DMS153 (cell line): ENCODE data around the gene TTR.

ENCODE experiments used
- DNase-seq: peaks from one replicate; lab custom pipeline; 2025; lab: John Stamatoyannopoulos, UW

TTR gene

DNA sequence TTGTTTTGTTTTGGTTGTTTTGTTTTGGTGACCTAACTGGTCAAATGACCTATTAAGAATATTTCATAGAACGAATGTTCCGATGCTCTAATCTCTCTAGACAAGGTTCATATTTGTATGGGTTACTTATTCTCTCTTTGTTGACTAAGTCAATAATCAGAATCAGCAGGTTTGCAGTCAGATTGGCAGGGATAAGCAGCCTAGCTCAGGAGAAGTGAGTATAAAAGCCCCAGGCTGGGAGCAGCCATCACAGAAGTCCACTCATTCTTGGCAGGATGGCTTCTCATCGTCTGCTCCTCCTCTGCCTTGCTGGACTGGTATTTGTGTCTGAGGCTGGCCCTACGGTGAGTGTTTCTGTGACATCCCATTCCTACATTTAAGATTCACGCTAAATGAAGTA lies at the start of gene TTR:
TTR (plus strand) TSS at position 250 of the 400 bp plus-strand sequence; CDS start at position 276, 26 bp downstream.
- DNase-seq, result no peak

DNA sequence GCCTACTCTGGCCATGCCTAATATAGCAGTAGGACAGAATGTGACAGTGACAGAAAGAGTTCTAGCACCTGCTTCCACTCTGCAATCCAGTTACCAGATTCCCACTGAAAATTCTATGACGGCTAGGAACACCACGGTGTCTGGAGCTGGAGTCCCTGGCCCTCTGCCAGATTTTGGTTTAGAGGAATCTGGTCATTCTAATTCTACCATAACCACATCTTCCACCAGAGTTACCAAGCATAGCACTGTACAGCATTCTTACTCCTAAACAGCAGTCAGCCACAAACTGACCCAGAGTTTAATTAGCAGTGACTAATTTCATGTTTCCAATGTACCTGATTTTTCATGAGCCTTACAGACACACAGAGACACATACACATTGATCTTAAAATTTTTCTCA lies 45.2 kb upstream of the TTR start:
- no peak for DNase-seq

DNA sequence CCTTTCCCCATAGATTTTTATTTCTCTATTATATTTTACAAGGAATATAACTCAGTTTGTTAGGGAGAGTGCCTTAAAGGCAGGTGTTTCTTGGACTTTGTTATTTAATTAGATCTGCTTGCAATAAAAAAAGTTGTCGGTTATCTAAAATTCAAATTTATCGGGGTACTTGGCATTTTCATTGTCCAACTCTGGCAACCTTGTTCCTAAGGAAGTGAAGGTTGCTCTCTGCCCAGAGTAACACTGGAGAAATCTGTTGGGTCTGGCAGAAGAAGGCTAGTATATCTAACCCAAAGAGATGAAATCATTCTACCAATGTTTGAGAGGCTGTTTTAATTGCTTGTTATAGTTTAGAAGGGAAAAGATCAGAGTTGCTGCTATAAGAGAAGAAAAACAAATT lies 42.8 kb upstream of the TTR start:
- no peak for DNase-seq

DNA sequence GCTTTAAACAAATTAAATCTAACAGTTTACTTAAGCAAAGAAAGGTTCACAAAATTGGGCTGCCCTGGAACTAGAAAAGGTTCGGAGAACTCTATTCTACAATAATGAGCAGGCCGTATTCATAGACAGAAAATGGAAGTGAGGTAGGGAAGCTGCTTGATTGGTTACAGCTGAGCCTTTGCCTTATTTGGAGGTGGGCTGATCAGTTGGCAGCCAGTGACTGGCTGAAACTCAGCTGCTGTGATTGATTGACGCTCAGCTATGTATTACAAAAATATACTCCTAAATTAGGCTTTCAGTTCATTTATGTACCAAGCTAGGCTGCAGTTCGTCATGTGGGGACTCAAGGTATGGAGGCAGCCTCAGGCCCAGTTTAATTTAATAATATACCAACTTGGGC lies 42.3 kb upstream of the TTR start:
- DNase-seq, result no peak

DNA sequence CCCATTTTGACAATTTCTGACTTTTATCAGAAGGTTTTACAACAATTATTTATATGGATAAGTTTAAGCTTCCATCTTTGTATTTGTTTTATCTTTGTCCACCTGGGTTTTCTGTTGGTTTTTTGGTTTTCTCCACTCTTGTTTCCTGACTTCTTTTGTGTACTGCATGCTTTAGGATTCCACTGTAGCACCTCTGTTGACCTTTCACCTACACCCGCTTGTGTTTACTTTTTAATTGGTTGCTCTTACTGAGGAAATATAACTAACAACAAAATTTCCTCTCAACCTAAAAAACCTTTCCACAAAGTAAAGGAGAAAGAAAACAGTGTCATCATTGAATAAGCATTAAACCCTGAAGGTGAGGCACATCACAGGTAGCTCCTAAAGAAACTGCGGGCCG lies 39.8 kb upstream of the TTR start:
- DNase-seq, result no peak

DNA sequence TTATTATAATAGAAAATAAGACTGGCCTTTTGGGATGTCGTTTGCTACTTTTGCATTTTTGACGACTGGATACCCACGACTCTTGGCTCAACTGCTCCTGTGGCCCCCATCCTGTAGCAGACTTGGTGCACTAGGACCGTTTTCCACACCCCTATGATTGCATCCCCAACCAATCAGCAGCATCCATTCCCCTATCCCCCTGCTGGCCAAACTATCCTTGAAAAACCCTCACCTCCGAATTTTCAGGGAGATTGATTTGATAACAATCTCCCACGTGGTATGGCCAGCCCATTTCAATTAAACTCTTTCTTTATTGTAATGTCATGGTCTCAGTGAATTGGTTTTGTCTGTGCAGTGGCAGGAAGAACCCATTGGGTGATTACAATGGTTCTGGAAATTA lies 37.9 kb upstream of the TTR start:
- DNase-seq, result no peak

DNA sequence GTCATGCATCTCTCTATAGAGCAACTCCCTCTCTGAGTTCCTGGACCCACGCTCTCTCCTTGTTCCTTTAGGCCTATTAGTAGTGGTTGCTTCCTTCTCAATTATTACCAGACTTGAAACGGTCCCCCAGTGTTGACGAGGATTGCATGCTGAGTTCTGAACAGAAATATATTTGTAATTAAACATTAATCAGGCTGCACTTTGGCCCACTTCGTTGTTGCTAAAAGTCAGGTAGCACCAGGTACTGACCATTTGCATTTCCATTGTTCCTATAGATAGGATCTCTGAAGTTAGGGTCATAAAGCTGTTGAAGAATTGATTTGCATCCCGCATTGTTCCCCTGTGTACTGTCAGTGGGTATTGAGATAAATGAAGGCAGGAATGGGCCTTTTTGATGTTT lies 36.9 kb upstream of the TTR start:
- DNase-seq, result no peak

DNA sequence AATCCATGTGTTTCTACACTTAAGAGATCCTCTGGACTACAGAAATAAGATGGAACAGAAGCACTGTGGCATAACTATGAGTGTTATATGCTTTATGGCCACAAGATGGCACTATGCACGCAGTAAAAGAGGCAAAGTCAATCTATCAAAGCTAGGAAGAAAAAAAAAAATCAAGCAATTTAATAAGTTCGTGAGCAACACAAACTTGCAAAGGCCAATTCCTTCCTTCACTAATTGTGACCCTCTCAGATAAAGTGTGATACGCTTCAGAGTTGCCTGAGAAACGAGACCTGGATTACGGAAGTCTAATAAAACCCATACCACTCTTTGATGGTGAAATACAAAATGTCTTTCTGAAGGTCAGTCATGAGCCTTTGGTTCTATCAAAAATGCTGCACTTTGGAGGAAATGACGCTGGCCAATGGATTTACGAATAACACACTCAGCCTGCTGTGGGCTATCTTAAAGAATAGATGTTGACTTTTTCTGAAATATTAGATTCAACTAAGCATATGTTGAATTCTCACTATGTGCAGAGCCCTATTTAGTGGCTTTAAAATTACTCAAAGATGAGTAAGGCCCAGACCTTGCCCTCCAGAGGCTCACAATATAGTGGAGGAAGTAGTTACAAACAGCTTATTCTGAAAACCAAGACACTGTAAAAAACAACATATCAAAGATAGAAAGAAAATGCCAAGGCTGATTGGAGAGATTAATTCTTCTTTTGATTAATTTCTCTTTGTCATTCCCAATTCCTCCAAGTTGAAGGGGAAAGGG lies 35.5 kb upstream of the TTR start:
- peak; percentile 38 for DNase-seq

DNA sequence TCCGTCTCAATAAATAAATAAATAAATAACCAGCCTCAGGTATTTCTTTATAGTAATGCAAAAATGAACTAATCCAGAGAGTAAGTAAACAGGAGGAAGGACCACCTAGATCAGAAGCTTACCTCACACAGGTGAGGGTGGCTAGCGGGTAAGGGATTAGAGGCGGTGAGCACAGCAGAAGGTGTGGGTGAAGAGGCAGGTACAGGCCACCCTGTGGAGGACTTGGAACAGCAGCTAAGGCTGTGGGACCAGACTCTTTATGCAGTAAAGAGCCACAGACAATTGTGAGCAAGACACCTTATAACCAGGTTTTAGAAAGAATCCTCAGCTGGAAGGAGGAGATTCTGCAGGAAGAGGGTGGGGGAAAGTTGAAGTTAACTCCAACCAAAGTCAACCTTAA lies 34.2 kb upstream of the TTR start:
- no peak for DNase-seq

DNA sequence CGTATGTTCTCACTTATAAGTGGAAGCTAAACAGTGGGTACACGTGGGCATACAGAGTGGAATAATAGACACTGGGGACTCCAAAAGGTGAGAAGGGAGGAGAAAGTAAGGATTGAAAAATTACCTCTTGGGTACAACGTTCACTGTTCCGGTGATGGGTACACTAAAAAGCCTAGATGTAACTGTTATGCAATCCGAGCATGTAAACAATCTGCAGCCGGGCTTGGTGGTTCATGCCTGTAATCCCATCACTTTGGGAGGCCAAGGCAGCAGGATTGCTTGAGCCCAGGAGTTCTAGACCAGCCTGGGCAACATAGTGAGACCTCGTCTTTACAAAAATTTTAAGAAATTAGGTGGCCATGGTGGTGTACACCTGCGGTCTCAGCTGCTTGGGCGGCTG lies 33.1 kb upstream of the TTR start:
- DNase-seq, result no peak

DNA sequence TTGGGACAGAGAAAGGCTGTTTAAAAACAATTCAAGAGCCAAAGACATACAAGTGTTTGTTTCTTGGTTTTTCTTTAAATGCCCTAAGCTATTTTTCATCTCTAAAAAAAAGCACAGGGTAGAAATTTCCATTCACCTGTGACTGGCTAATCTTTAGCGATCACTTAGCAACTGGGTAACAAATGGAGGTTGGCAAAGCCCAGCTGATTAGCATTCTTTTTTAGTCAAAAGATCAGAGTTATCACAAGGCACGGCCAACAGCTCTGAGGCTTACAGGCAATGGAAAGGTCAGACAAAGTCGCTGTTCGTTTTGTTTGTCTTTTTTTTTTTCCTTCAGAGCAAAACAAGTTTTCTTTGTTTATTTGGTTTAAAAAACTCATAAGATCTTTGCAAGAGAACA lies 29.0 kb upstream of the TTR start:
- DNase-seq, result no peak

DNA sequence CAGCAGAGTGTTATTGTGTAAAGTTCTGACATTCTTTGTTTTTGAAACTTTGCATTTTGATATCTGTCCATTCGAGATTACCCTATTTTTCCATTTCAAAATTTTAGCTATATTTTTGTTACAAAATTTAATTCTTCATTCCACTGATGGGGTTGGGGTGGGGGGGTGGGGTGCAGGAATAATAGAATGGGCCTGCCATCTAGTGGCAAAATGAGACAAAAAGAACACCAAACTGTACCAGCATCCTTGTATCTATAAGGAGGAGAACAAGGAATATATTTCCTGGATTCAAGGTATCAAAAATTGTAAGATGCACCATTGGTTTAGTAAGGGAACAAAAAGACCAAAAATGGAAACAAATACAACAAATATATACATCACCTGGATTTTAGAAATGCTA lies 27.9 kb upstream of the TTR start:
- DNase-seq, result no peak

DNA sequence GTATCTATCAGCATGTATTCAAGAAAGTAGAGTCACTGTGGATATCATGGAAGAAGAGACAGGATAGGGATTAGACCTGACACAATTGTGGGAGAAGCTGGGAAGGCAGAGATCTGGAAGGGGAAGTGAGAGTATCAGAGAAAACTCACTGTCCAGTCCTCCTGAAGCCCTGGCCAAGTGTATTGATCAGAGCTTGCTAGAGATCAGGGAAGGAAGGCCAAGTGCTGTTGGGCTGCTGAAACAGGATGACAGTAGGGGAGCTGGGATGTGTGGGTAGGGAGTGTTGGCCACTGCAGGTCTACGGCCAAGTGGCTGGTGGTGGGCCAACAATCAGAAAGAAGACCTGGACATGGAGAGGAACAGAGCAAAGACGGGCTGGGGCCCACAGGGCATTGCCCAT lies 26.3 kb upstream of the TTR start:
- DNase-seq, result no peak

DNA sequence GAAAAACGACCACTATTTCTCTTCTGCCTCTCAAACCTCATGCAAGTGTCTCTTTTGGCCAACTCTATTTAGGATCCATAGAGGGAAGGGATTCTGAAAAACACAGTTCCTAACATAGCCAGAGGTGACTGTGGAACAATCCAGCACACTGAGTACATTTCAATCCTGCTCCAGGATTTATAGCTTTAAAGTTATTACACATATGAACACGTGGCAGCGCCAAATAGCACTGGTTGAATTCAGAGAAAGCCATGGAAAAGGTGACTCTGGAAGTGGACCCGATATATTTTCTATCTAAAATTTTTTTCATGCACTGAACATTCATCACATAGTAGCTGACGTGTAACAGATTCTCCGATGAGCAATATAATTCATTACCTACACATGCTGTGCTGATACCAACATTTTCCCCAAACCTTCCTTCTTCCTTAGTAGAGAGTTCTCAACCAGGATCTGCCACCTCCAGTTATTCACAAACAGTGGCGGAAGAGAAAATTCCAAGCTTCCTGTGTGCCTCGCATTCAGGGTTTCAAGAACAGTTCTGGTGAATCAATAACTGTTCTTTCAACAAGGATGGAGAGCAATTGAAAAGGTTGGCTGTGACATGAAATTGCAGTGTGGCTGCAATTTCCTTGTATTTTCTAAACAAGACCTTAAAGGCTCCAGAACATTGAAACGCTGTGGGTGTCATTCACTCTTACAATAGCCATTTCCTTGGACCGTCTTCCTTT lies 25.7 kb upstream of the TTR start:
- no peak for DNase-seq

DNA sequence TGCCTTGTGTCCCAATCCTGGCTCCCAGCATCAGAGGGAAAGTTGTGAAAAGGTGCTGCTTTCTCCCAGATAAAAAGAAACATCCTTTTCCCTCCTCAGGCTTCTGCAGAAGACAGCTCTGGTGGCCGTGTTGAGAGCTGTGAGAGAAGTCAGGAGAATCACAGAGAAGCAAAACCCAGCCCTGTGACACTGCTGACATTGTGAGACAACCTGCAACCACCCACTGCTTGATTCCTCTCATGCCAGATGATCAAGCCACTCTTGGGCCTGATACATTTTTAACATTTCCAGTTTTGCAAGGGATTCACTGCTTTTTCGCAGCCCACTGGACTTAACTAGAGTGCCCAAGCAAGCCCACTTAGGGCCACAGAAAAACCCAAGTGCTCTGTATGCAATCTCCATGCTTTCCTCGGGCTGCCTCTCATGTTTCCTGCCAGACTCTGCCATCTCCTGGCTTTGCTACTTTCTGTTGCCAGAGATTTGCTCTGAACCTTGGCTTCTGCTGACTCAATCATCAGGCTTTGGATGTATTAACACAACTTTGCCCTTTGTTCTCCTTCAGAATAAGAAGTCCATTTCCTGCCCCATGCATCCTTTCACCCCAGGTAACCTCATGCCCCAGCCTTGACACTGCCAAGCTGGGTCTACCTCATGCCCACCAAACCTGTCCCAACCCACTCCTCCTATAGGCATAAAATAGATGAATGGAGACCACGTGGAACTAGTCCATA lies 24.9 kb upstream of the TTR start:
- DNase-seq, result no peak

DNA sequence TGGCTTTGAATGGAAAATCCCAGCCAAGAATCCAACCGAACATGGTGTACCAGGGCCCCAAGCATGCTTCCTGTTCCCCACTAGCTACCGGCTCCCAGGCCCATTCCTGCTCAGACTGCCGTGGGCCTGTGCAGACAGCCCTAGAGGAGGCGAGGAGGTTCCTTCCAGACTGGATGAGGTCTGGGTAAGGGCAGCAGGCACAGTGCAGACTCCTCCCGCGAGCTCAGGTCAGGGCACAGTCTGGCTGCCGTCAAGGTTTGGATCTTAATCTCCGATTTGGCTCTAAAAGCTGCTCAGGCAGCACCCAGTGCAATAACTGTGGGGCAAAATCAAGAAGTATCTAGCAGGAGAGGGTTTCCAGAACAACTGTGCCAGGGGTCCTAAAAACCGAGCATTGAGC lies 19.3 kb upstream of the TTR start:
- no peak for DNase-seq

DNA sequence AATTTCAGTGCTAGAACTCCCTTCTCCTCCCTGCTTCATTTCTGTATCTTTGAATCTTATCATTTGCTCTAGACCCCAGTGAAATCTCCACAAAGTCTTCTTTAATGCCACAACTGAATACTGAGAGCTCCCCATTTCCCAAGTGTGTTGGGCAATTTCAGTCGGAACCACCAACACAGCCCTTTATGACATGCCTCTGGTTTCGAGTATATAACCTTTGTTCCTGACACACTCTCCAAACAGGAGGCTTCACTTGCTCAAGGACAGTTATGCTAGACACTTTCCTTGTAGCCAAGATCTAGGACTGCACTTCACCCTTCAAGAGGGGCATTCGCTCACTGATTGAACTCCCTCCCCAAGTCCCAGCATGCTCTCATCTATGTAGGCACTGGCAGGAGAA lies 18.6 kb upstream of the TTR start:
- DNase-seq, result no peak

DNA sequence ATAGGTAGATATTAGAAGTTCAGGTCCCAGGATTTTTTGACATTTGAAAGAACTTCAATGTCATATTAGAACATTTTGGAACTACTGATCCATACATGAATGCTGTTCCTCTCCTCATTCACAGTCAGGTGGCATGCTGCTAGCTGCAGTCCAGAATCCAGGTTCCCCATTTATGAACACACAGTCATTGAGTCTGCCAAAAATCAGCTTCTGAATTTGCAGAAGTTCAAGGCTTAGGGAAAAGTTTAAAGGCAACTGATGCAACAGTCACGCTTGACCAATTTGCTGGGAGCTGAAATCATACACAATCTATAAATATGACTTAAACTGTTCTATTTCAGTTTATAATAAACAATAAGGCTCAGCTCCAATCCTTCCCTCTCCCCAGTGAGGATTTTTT lies 17.3 kb upstream of the TTR start:
- no peak for DNase-seq

DNA sequence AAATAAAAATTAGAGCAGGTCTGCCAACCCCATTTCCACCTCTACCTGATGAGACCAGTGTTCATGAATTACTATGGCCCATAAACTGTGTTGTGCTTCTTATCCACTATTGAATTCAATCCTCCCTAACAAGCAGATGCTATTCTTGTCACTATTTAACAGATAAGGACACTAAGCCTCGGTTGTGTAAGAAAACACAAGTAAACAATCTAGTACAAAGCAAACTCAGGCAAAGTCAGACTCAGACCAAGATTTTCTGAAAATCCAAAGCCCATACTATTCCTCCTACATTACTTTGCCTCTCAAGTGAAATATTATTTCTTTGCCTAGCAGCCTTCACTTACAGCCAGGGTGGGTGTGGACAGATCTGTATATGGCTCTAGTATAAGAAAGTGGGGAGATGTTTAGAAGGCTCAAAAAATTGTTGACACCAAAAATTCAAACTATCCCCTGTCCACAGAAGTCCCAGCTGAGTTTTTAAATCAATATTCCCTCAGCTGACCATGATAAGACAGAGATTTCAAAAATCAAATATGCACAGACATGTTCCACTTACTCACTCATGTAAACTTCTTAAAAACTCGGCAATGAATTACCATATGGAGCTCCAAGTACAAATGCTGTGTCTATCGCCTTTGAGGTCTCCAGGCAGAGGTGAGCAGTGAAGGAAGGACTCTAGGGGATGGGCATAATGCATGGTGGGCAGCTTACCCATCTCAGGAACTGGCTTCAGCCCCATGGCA lies 16.0 kb upstream of the TTR start:
- no peak for DNase-seq

DNA sequence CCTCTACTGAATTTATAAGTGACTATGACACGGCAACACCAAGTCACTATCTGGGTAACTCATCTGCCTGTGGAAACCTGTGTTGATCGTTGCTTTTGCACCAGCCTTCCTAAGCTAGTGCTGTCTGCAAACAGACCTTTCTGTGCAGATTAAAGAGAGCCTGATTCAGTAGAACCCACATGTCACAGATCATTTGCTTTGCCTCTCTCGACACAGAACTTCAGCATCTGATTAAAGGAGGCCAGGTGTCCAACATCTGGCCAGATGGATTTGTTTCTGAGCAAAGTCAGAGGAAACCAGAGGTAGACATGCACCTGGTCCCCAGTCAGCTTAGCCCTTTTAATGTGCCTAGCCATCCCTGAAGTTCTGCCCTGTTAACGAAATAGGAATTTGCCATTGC lies 15.0 kb upstream of the TTR start:
- no peak for DNase-seq

DNA sequence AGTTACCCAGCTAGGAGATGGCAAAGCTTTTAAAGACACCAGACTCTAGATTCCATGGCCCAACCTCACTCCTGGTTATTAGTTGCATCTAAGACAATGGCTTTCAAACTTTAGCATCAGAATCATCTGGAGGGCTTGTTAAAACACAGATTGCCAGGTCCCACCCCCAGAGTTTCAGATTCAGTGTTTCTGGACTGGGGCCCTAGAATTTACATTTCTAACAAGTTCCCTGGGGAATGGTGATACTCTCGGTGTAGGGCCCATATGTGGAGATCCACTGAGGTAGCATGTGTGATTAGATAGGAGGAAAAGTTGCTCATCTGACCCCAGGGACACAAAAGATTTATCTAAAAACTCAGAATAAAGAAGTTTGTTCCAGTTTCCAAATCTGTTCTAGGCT lies 14.5 kb upstream of the TTR start:
- no peak for DNase-seq

DNA sequence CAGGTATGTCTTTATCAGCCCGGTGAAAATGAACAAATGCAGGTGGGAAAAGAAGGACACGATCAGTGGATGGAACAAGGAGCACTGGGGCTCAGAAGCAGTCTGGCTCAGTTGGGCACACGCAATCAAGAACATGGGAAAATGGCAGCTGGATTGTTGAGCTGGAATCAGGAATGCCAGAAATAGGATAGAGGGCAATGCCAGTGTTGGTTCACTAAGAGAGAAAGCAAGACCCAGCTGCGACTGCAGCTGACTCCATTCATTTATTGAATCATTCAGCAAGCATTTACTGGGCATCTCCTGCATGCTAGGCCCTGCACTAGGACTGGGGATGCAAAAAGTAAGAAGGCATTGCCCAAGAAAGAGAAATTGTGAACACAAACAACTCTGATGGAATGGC lies 13.6 kb upstream of the TTR start:
- no peak for DNase-seq
